Liver (tissue), 9 donors: ENCODE measurements around the gene EIF4G1. TPM values are rescaled to one million over a fixed set of nuclear protein-coding genes. Genes with fewer than 3 reads are reported as not detected.

Source experiments
- DNase-seq: peaks from one replicate; pipeline ENCODE4 v3.0.0-alpha.2; 2017; ENCODE audit warnings: low spot score
- H3K27ac ChIP-seq, 2 donors: one replicate each; pipeline ENCODE4 v1.7.0; 2013; ENCODE audit warnings: inconsistent platforms in 2 of 2, low read length in 2 of 2, control low read depth in 1 of 2, low read depth in 1 of 2, mild to moderate bottlenecking in 1 of 2
- H3K27me3 ChIP-seq, 4 donors: one replicate each; pipeline versions ENCODE4 v1.6.1 to v1.7.0; 2013; ENCODE audit warnings: low read length in 3 of 4, inconsistent platforms in 1 of 4, mild to moderate bottlenecking in 1 of 4, moderate library complexity in 1 of 4; ENCODE audit not compliant: control insufficient read depth in 4 of 4, insufficient read depth in 4 of 4
- H3K36me3 ChIP-seq, 4 donors: one replicate each; pipeline versions ENCODE4 v1.6.1 to v1.7.0; 2013; ENCODE audit warnings: low read length in 3 of 4, mild to moderate bottlenecking in 3 of 4, low read depth in 1 of 4, moderate library complexity in 1 of 4; ENCODE audit not compliant: control insufficient read depth in 4 of 4, insufficient read depth in 3 of 4
- H3K4me1 ChIP-seq, 4 donors: one replicate each; pipeline versions ENCODE4 v1.6.1 to v1.7.0; 2013; ENCODE audit warnings: low read length in 3 of 4, mild to moderate bottlenecking in 3 of 4, moderate library complexity in 1 of 4; ENCODE audit not compliant: control insufficient read depth in 4 of 4, insufficient read depth in 4 of 4
- H3K4me3 ChIP-seq, 3 donors: one replicate each; pipeline versions ENCODE4 v1.6.1 to v1.7.0; 2013; ENCODE audit warnings: low read length in 3 of 3, control low read depth in 1 of 3, low read depth in 1 of 3, mild to moderate bottlenecking in 1 of 3
- H3K9ac ChIP-seq, 2 donors: one replicate each; pipeline ENCODE4 v1.7.0; 2013; ENCODE audit warnings: low read length in 2 of 2, mild to moderate bottlenecking in 2 of 2, moderate library complexity in 2 of 2, control low read depth in 1 of 2, low read depth in 1 of 2
- H3K9me3 ChIP-seq, 4 donors: one replicate each; pipeline versions ENCODE4 v1.6.1 to v1.7.0; 2013; ENCODE audit warnings: low read length in 3 of 4; ENCODE audit not compliant: control insufficient read depth in 4 of 4
- ATF3 ChIP-seq: IDR thresholded peaks from 2 replicates; pipeline ENCODE4 v1.6.1; 2016; ENCODE audit warnings: antibody characterized with exemption
- CTCF ChIP-seq: fragments of 150-350 bp; IDR thresholded peaks from 2 replicates; pipeline ENCODE4 v1.5.1; 2017; ENCODE audit warnings: improper control_type of control experiment, low read depth, low read length; ENCODE audit not compliant: missing input control
- EGR1 ChIP-seq, 2 donors: IDR thresholded peaks; 2 replicates each; pipeline ENCODE4 v1.6.1; 2016 to 2018; ENCODE audit warnings: antibody characterized with exemption in 2 of 2, low read depth in 2 of 2
- FOXA1 ChIP-seq: IDR thresholded peaks from 2 replicates; pipeline ENCODE4 v1.6.1; 2016; ENCODE audit warnings: antibody characterized with exemption
- FOXA2 ChIP-seq: IDR thresholded peaks from 2 replicates; pipeline ENCODE4 v1.6.1; 2016; ENCODE audit warnings: antibody characterized with exemption
- GABPA ChIP-seq, 2 donors: IDR thresholded peaks in 1 of 2; conservative IDR thresholded peaks in 1 of 2; 2 replicates each; pipeline ENCODE4 v1.6.1; 2016; ENCODE audit warnings: antibody characterized with exemption in 2 of 2, mild to moderate bottlenecking in 1 of 2, moderate library complexity in 1 of 2
- HNF4A ChIP-seq, 2 donors: conservative IDR thresholded peaks; 2 replicates each; pipeline ENCODE4 v1.6.1; 2016; ENCODE audit warnings: antibody characterized with exemption in 2 of 2, mild to moderate bottlenecking in 2 of 2
- HNF4G ChIP-seq: IDR thresholded peaks from 2 replicates; pipeline ENCODE4 v1.6.1; 2016; ENCODE audit warnings: antibody characterized with exemption
- JUND ChIP-seq, 2 donors: IDR thresholded peaks; 2 replicates each; pipeline ENCODE4 v1.6.1; 2016; ENCODE audit warnings: antibody characterized with exemption in 2 of 2
- MAX ChIP-seq: IDR thresholded peaks from 2 replicates; pipeline ENCODE4 v1.6.1; 2016; ENCODE audit warnings: antibody characterized with exemption
- NR2F2 ChIP-seq: IDR thresholded peaks from 2 replicates; pipeline ENCODE4 v1.6.1; 2016; ENCODE audit warnings: antibody characterized with exemption
- RAD21 ChIP-seq, 2 donors: IDR thresholded peaks; 2 replicates each; pipeline ENCODE4 v1.6.1; 2016; ENCODE audit warnings: antibody characterized with exemption in 2 of 2, mild to moderate bottlenecking in 2 of 2
- REST ChIP-seq: IDR thresholded peaks from 2 replicates; pipeline ENCODE4 v1.6.1; 2016; ENCODE audit warnings: antibody characterized with exemption, mild to moderate bottlenecking
- RXRA ChIP-seq, 2 donors: IDR thresholded peaks; 2 replicates each; pipeline ENCODE4 v1.6.1; 2017 to 2018; ENCODE audit warnings: antibody characterized with exemption in 2 of 2, mild to moderate bottlenecking in 1 of 2
- SP1 ChIP-seq: IDR thresholded peaks from 2 replicates; pipeline ENCODE4 v1.6.1; 2018; ENCODE audit warnings: antibody characterized with exemption, mild to moderate bottlenecking
- TAF1 ChIP-seq: conservative IDR thresholded peaks from 2 replicates; pipeline ENCODE4 v1.6.1; 2016; ENCODE audit warnings: antibody characterized with exemption, mild to moderate bottlenecking
- YY1 ChIP-seq: IDR thresholded peaks from 2 replicates; pipeline ENCODE4 v1.6.1; 2016; ENCODE audit warnings: antibody characterized with exemption, mild to moderate bottlenecking
- ZBTB33 ChIP-seq: IDR thresholded peaks from 2 replicates; pipeline ENCODE4 v1.6.1; 2016; ENCODE audit warnings: antibody characterized with exemption
- WGBS: extraction: QIAGEN DNeasy Blood & Tissue Kit; methylation state at CpG from one replicate; pipeline ENCODE4 v1.1.7; 2013; 5-methylcytosine and 5-hydroxymethylcytosine counted together
- polyA plus RNA-seq, 2 donors: library from polyadenylated mRNA; stranded (reverse) in 1 of 2; unstranded in 1 of 2; fragments of 200-250 nt in 1 of 2; fragments of >200 nt in 1 of 2; fragmentation: Nextera tagmentation in 1 of 2; extraction: Ambion mirVana in 1 of 2; gene quantifications; one replicate each; pipeline versions ENCODE4 v1.2.1 to v1.2.3, GENCODE V29; 2013 to 2015
- total RNA-seq, 2 donors: library from RNA; depleted of rRNA; stranded (reverse); fragments of >200 nt; gene quantifications; one replicate each; pipeline ENCODE4 v1.2.3, GENCODE V29; 2014
- donor health status: healthy.
- donor health status: healthy.
- donor health status: healthy.
- donor health status: healthy.
- donor health status: healthy.

EIF4G1 gene
- total and polyA plus RNA-seq, 4 donors: 140 to 329 (median 207) TPM

GRCh38 chr3:184354754-184355153 is 40.3 kb downstream of the EIF4G1 start (continued):
- TF ChIP-seq REST (no peak), HNF4A (conservative IDR thresholded peaks at IDR 0.05) (no peak), HNF4G (no peak), EGR1 (IDR thresholded peaks at IDR 0.05; ENCODE audit: low read depth in 2 of 2) (no peak), ZBTB33 (no peak)

GRCh38 chr3:184355261-184356040 is 41.0 kb downstream of the EIF4G1 start:
- Histone ChIP-seq H3K9ac (no peak overlapping the region), H3K9me3 (no peaks in the 10 kb centered on the region), H3K27ac (no peak overlapping the region), H3K4me1 (peaks cover 8 to 22% (median 14%) of the 10 kb centered on the region in 4 donors), H3K4me3 (no peak overlapping the region), H3K27me3 (no peaks in the 10 kb centered on the region), H3K36me3 (no peaks in the 10 kb centered on the region)
- DNase-seq: no peak
- TF ChIP-seq RAD21 (IDR thresholded peaks at IDR 0.05): no peak
- TF ChIP-seq SP1: no peak
- no peak for TF ChIP-seq HNF4G
- TF ChIP-seq RXRA (IDR thresholded peaks at IDR 0.05): no peak
- TF ChIP-seq ATF3: no peak
- TF ChIP-seq FOXA1: no peak
- no peak for TF ChIP-seq GABPA (IDR thresholded peaks at IDR 0.05 in 1 of 2, conservative IDR thresholded peaks at IDR 0.05 in 1 of 2)
- no peak for TF ChIP-seq EGR1 (IDR thresholded peaks at IDR 0.05; ENCODE audit: low read depth in 2 of 2)
- TF ChIP-seq YY1: no peak
- no peak for TF ChIP-seq NR2F2
- TF ChIP-seq REST: no peak
- TF ChIP-seq FOXA2: no peak
- no peak for TF ChIP-seq HNF4A (conservative IDR thresholded peaks at IDR 0.05)
- TF ChIP-seq ZBTB33: no peak
- TF ChIP-seq MAX: no peak
- no peak for TF ChIP-seq JUND (IDR thresholded peaks at IDR 0.05)
- no peak for TF ChIP-seq TAF1
- TF ChIP-seq CTCF: no peak
- 88% methylated on average over 18 of the region's 18 CpGs for WGBS
